GM18868 (cell line): Measurements from ENCODE around the gene MAPKAPK3.
"Not testable (repeated sequence)": the region's sequence is repeated elsewhere in the genome, so short reads cannot be mapped to it uniquely, and the experiment has no call there.

Experiments used
- ATAC-seq: cut with Tn5 transposase; IDR thresholded peaks from one replicate; pipeline ENCODE4 v1.9.1; 2021; ENCODE audit warnings: mild to moderate bottlenecking, moderate library complexity; ENCODE audit not compliant: unreplicated experiment

MAPKAPK3 gene

GRCh38 chr3:50676031-50676705, 59.2 kb downstream of the MAPKAPK3 start:
- ATAC-seq, result no peak

GRCh38 chr3:50687127-50687751, 70.3 kb downstream of the MAPKAPK3 start:
- no peak for ATAC-seq

GRCh38 chr3:50687916-50688315, 71.0 kb downstream of the MAPKAPK3 start:
- no peak for ATAC-seq

GRCh38 chr3:50688602-50689001, 71.7 kb downstream of the MAPKAPK3 start:
- ATAC-seq, result not testable (repeated sequence)

GRCh38 chr3:50689558-50689957, 72.6 kb downstream of the MAPKAPK3 start:
- ATAC-seq, result no peak

- ATAC-seq, result no peak
These were observed 78.1 kb downstream of the MAPKAPK3 start for GRCh38 chr3:50695031-50695430.

- ATAC-seq, result no peak
These were observed 79.3 kb downstream of the MAPKAPK3 start for GRCh38 chr3:50696276-50696675.

- no peak for ATAC-seq
These were observed 81.3 kb downstream of the MAPKAPK3 start for GRCh38 chr3:50698269-50698668.
